Cardiac fibroblast (primary cell): Measurements from ENCODE around the gene PRKAR2B.
"Not testable (repeated sequence)": the region's sequence is repeated elsewhere in the genome, so short reads cannot be mapped to it uniquely, and the experiment has no call there.

ENCODE experiments used
- DNase-seq, 2 donors: peaks; one replicate each; pipeline versions ENCODE4 v3.0.0 to v3.0.0-alpha.2; 2010; ENCODE audit warnings: low read depth in 2 of 2
- H3K4me3 ChIP-seq, 2 donors: replicated peaks in 1 of 2; 1 replicate in 1 of 2; 2 replicates in 1 of 2; pipeline ENCODE4 v1.5.1; 2011; ENCODE audit warnings: low read depth in 2 of 2, low read length in 2 of 2, mild to moderate bottlenecking in 2 of 2, moderate library complexity in 1 of 2
- TF ChIP-seq, protein P1 (sequence below): IDR thresholded peaks from one replicate; pipeline ENCODE4 v1.5.1; 2011; ENCODE audit warnings: low read depth, mild to moderate bottlenecking, low read length, inconsistent platforms

PRKAR2B gene

DNA sequence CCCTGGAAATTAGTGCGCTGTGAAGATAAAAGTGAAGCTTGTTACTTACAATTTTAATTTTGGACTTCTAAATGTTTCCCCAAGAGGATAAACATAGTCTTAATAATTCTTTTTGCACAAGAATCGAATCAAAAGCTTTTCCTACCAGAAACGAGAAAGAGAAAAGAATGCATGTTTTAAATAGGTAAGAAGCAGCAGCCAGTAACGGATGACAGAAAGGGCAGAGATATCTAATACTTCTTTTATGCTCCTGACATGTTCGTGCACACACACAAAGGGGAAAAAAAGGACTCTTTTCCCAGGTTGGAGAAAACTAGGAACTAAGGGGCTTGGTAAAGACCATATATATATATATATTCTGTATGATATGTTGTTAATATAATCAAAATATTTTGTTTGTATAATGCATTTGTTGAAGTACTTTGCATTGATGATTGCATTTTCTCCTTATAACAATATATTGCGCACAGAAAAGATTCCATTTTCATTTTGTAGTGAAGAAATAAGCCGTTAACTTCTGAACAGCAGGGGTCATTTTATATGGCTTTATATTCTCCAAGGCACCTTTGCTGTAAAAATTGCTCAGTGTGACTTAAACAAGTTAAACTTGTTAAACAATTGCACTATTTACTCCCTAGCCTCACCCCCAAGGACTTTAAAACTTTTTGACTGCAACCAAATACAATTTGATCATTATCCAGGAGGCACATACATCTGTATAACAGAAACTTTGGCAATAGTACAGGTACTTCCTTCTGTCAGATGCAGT is 2.2 kb downstream of the PRKAR2B start:
- TF ChIP-seq, protein P1, sequence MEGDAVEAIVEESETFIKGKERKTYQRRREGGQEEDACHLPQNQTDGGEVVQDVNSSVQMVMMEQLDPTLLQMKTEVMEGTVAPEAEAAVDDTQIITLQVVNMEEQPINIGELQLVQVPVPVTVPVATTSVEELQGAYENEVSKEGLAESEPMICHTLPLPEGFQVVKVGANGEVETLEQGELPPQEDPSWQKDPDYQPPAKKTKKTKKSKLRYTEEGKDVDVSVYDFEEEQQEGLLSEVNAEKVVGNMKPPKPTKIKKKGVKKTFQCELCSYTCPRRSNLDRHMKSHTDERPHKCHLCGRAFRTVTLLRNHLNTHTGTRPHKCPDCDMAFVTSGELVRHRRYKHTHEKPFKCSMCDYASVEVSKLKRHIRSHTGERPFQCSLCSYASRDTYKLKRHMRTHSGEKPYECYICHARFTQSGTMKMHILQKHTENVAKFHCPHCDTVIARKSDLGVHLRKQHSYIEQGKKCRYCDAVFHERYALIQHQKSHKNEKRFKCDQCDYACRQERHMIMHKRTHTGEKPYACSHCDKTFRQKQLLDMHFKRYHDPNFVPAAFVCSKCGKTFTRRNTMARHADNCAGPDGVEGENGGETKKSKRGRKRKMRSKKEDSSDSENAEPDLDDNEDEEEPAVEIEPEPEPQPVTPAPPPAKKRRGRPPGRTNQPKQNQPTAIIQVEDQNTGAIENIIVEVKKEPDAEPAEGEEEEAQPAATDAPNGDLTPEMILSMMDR: no peak
- no peak overlapping the region for H3K4me3 ChIP-seq
- no peak for DNase-seq

DNA sequence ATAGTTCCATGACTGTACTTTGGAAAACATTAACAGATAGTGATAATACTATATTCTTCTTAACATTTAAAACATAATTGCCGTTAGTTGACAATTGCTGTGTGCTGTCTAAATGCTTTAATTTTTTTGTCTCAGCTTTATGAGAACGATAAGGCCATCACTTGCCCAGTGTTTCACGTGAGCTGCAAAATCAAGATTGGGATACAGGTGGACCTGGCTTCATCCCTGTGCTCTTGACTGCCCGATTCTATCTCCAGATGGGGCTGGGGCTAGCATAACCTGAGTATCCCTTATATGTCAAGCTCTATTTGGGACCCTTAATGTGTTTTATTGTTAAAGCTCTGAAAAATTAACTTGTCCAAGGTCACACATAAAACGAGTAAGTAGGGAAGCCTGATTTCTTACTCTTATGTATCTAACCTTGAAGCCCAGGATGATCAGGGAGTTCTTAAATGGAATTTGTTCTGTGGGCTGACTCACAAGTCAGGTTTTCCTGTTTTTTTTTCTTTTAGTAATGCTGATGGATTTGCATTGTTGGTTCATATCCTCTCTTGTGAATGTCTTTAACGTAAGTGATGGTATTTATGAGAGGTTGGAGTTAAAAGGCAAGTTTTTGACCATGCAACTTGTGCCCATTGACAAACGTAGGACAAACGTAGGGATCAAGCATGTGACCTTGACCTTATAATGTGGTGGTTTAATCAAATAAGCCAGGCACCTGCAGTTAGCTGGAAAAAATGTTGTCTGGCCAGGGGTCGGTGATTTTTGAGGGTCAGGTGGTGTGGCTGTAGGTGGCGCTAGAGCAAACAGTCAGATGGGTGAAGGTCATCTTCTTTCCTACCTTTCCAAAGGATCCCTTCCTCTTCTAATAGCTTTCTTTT is 3.6 kb downstream of the PRKAR2B start:
- H3K4me3 ChIP-seq: no peak overlapping the region
- TF ChIP-seq, protein P1: no peak
- DNase-seq: peak in 1 of 2 donors; percentile 18

DNA sequence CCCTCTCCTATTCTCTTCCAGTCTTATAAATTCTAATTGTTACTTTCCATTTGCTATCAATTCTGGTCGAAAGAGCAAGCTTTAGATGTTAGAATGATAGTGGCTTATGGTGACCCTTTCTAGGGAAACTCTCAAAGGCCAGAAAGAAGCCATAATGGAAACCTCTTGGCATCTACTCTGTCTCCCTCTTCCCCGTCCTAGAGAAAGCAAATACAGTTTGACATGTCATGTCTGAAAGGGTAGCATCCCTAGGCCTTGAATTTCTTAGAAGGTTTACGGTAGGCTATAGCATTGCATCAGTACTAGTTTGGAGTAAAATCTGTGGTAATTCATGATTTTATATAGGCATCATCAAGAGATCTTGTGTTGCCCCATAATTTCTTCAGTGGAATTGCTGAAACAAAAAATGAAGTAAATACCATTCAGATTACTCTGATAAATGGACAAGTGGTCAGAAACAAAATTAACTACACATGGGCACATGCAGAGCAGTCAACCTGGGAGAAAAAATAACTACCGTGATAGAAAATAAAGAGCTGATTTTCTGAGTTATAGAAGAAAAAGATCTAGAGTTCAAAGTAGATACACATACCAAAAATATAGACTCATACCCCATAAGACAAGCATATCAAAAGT is 4.4 kb downstream of the PRKAR2B start:
- TF ChIP-seq, protein P1: no peak
- DNase-seq: no peak
- no peak overlapping the region for H3K4me3 ChIP-seq

DNA sequence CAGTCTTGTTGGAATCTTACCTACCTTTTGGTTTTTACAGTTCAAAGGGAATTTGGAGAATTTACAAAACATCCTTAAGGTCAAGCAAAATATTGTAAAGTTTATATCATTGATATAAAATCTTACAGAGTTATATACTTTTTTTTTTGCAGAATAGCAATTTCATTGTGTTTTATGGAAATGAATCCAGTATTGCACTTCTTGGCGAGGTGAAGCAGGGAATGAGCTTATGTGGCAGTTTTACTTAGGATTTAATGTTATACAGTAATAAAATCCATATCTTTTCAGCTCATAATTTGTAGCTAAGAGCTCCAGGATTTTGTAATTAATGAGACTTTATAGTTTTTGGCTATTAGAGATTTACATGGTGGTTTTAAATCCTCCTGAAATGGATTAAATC is 5.0 kb downstream of the PRKAR2B start:
- no peak overlapping the region for H3K4me3 ChIP-seq
- TF ChIP-seq, protein P1: no peak
- DNase-seq: no peak

DNA sequence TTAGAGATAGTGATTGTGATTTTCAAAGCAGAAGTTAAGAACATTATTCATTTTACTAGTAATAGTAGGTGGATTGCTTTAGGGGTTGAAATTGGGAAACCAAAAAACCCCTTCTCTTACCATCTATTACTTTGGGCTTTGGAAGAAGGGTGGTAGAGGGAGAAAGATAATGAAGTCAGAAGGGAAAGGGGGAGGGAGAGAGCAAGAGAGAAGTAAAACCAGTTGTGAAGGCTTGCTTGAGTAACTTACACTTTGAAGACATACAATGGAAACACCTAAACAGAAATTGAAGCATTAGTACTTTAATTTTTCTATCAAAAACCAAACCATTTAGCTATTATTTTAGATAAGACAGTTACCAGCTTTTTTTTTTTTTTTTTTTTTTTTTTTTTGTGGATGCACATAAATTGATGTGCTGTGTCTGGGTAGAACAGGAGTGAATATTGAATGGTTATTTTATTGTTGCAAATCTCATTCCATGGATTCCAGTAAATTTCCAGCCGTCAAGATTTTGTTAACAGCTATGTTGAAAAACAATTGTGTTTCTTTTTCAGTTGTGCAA is 5.5 kb downstream of the PRKAR2B start:
- no peak for DNase-seq
- no peak overlapping the region for H3K4me3 ChIP-seq

DNA sequence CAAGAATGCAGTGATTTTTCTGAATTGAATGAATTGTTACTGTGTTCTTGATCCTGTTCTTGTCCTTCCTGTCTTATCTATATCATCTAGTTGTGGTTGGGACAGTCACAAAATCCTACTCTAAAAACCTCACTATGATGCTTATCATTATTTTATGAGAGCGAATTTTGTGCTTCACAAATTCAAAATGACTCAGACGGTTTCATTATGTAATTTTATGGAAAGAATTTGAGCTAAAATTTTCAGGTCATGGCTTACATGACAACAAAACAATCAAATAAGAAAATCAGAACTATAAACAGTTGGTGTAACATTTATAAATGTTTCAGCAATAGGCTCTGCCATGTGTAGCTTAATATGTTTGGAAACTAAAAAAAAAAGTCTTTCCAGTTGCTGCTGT is 6.9 kb downstream of the PRKAR2B start:
- no peak for DNase-seq
- no peak overlapping the region for H3K4me3 ChIP-seq

More for the DNA sequence above, 5.5 kb downstream of the PRKAR2B start:
- TF ChIP-seq, protein P1: no peak

DNA sequence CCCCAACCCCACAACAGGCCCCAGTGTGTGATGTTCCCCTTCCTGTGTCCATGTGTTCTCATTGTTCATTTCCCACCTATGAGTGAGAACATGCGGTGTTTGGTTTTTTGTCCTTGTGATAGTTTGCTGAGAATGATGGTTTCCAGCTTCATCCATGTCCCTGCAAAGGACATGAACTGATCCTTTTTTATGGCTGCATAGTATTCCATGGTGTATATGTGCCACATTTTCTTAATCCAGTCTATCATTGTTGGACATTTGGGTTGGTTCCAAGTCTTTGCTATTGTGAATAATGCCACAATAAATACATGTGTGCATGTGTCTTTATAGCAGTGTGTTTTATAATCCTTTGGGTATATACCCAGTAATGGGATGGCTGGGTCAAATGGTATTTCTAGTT is 10.5 kb downstream of the PRKAR2B start:
- not testable (repeated sequence) for DNase-seq, H3K4me3 ChIP-seq

More for the DNA sequence above, 6.9 kb downstream of the PRKAR2B start:
- TF ChIP-seq, protein P1: no peak

DNA sequence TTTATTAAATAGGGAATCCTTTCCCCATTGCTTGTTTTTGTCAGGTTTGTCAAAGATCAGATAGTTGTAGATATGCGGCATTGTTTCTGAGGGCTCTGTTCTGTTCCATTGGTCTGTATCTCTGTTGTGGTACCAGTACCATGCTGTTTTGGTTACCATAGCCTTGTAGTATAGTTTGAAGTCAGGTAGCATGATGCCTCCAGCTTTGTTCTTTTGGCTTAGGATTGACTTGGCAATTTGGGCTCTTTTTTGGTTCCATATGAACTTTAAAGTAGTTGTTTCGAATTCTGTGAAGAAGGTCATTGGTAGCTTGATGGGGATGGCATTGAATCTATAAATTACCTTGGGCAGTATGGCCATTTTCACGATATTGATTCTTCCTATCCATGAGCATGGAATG is 11.6 kb downstream of the PRKAR2B start:
- not testable (repeated sequence) for DNase-seq

More for the DNA sequence above, 11.6 kb downstream of the PRKAR2B start:
- H3K4me3 ChIP-seq: not testable (repeated sequence)
